Smooth muscle cell of trachea (primary cell): ENCODE results near the gene GALNT10. TPM values are rescaled to one million over a fixed set of nuclear protein-coding genes. Genes with fewer than 3 reads are reported as not detected.

ENCODE experiments used
- total RNA-seq: library from RNA; depleted of rRNA; stranded (reverse); fragments of >200 nt; gene quantifications from 2 replicates; pipeline ENCODE4 v1.2.1, GENCODE V29; 2014

Gene GALNT10, protein sequence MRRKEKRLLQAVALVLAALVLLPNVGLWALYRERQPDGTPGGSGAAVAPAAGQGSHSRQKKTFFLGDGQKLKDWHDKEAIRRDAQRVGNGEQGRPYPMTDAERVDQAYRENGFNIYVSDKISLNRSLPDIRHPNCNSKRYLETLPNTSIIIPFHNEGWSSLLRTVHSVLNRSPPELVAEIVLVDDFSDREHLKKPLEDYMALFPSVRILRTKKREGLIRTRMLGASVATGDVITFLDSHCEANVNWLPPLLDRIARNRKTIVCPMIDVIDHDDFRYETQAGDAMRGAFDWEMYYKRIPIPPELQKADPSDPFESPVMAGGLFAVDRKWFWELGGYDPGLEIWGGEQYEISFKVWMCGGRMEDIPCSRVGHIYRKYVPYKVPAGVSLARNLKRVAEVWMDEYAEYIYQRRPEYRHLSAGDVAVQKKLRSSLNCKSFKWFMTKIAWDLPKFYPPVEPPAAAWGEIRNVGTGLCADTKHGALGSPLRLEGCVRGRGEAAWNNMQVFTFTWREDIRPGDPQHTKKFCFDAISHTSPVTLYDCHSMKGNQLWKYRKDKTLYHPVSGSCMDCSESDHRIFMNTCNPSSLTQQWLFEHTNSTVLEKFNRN
- total RNA-seq = 35.3 and 45.0 TPM in 2 replicates

GRCh38 chr5:154190595-154191304, at the start of gene GALNT10:
GALNT10 (plus strand) TSS chr5:154190733; CDS start chr5:154190867, 134 bp downstream.

GRCh38 chr5:154445422-154446194, 255.1 kb downstream of the GALNT10 start, which contains the start of gene SAP30L:
SAP30L (plus strand) TSS chr5:154445997; CDS start chr5:154446605, 608 bp downstream.

Other genes starting within 250 kb of the GALNT10 start
- gene FAM114A2, start 151.8 kb upstream of the GALNT10 start, total RNA-seq = 35.9 and 50.6 TPM in 2 replicates
- gene MFAP3, start 151.8 kb upstream of the GALNT10 start, total RNA-seq = 47.9 and 50.1 TPM in 2 replicates